CD4-positive, alpha-beta T cell treated with Interferon gamma for 1 hour (primary cell): ENCODE measurements around the gene ZFPM1.

Source experiments
- DNase-seq: peaks from one replicate; pipeline ENCODE4 v3.0.0-alpha.2; 2020

ZFPM1 gene

GRCh38 chr16:88503374-88503770 lies 50.3 kb downstream of the ZFPM1 start:
- no peak for DNase-seq

- no peak for DNase-seq
These were observed 50.9 kb downstream of the ZFPM1 start for GRCh38 chr16:88503771-88504488.

- no peak for DNase-seq
These were observed 51.7 kb downstream of the ZFPM1 start for GRCh38 chr16:88504489-88505404.

- DNase-seq = peak; percentile 71
These were observed 52.5 kb downstream of the ZFPM1 start for GRCh38 chr16:88505405-88506082.

GRCh38 chr16:88506723-88507122 lies 53.6 kb downstream of the ZFPM1 start:
- DNase-seq = no peak

GRCh38 chr16:88507231-88507743 lies 54.2 kb downstream of the ZFPM1 start:
- DNase-seq = no peak

- DNase-seq = no peak
These were observed 55.3 kb downstream of the ZFPM1 start for GRCh38 chr16:88508376-88508867.

- DNase-seq = no peak
These were observed 56.0 kb downstream of the ZFPM1 start for GRCh38 chr16:88508868-88509748.

- no peak for DNase-seq
These were observed 56.6 kb downstream of the ZFPM1 start for GRCh38 chr16:88509749-88510069.

- no peak for DNase-seq
These were observed 57.3 kb downstream of the ZFPM1 start for GRCh38 chr16:88510091-88510994.

GRCh38 chr16:88511060-88511459 lies 58.0 kb downstream of the ZFPM1 start:
- DNase-seq = no peak

GRCh38 chr16:88511906-88512305 lies 58.8 kb downstream of the ZFPM1 start:
- DNase-seq = no peak

GRCh38 chr16:88512728-88513696 lies 59.9 kb downstream of the ZFPM1 start:
- no peak for DNase-seq

- no peak for DNase-seq
These were observed 61.0 kb downstream of the ZFPM1 start for GRCh38 chr16:88514070-88514469.

- no peak for DNase-seq
These were observed 61.6 kb downstream of the ZFPM1 start for GRCh38 chr16:88514526-88515232.

GRCh38 chr16:88515371-88515770 lies 62.3 kb downstream of the ZFPM1 start:
- DNase-seq = no peak

- no peak for DNase-seq
These were observed 63.0 kb downstream of the ZFPM1 start for GRCh38 chr16:88515925-88516594.

GRCh38 chr16:88516601-88517061 lies 63.6 kb downstream of the ZFPM1 start:
- DNase-seq = no peak
